NCI-H1930 (cell line): ENCODE measurements around the gene C2CD2.

ENCODE experiments used
- DNase-seq, 2 experiments: peaks; one replicate each; lab custom pipeline; 2025; lab: John Stamatoyannopoulos, UW

C2CD2 gene

GRCh38 chr21:41932576-41933312 is 21.1 kb downstream of the C2CD2 start:
- no peak for DNase-seq

DNA sequence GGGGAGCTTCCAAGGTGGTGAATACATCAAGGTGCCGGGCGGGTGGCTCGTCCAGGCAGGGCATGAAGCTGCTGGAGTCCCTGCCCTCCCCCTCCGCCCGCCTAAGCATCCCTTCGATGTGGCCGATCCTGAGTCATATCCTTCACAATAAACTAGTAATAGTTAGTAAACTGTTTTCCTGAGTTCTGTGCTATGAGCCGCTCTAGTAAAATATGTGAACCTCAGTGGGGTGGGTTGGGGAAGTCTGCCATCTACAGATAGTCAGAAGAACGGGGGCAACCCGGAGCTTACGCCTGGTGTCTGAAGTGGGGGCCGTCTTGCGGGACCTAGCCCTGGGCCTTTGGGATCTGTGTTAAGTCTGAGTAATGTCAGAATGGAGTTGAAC is 21.6 kb downstream of the C2CD2 start:
- DNase-seq = no peak

GRCh38 chr21:41931041-41931451 is 22.8 kb downstream of the C2CD2 start:
- DNase-seq = no peak

- no peak for DNase-seq
Measured at GRCh38 chr21:41929248-41929647, 24.6 kb downstream of the C2CD2 start.

DNA sequence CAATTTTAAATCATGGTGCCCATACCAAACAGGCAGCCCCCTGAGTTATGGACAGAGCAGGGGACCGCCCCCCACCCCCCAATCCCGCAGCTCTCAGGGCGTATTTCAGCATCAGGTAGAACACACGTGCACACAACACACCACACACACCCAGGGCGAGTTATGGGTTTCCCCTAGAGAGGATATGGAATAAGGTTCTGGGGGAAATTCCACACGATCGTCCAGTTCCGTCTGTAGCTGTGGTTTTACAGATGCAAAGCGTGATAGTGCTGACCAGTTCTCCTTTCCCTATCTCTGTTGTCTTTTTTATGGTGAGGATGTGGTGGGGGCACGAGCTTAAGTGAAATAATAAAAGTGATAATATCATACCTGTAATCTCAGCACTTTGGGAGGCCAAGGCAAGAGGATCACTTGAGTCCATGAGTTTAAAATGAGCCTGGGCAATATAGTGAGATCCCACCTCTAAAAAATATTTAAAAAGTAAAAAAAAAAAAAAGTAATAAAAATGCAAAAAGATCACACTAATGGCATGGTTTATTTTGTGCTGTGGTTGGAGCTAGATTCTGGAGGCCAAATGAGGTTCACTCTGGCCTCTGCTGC is 25.1 kb downstream of the C2CD2 start:
- no peak for DNase-seq

DNA sequence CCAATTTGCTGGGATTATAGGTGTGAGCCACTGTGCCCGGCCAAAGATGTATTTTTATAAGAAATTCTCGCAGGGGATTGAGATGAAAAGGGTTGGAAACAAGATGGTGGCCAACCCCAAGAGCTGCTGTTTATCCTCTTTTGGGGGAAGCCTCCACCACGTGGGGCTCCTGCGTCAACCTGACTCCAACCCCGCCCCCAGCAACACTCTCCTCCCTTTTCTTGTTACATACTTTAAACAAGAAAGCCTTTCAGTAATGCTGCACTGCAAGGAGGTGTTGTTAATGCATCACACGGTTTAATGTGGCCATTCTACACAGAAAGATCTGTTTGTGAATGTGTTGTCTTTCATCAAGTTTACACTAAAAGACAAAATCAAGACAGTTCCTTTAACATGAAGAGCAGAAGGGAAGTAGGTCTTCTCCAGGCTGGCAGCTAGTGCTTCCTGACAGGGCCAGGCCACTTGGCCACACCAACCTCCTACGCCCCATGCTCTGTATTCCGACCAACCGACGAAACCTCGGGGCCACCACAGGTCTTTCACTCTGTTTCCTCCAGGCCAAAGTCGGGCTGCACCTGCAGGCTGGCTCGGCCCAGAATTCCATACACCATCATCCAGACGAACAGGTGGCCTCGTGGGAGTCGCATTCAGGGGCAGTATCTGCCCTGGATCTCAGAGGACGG is 25.9 kb downstream of the C2CD2 start:
- DNase-seq = no peak

- no peak for DNase-seq
Measured at GRCh38 chr21:41926807-41927171, 27.0 kb downstream of the C2CD2 start.

- DNase-seq = no peak
Measured at GRCh38 chr21:41926117-41926806, 27.6 kb downstream of the C2CD2 start.

GRCh38 chr21:41925767-41926116 is 28.1 kb downstream of the C2CD2 start:
- no peak for DNase-seq

GRCh38 chr21:41924368-41924754 is 29.5 kb downstream of the C2CD2 start:
- no peak for DNase-seq

- DNase-seq = no peak
Measured at GRCh38 chr21:41923631-41924367, 30.0 kb downstream of the C2CD2 start.

GRCh38 chr21:41923186-41923585 is 30.6 kb downstream of the C2CD2 start:
- no peak for DNase-seq

GRCh38 chr21:41921021-41921420 is 32.8 kb downstream of the C2CD2 start:
- no peak for DNase-seq

DNA sequence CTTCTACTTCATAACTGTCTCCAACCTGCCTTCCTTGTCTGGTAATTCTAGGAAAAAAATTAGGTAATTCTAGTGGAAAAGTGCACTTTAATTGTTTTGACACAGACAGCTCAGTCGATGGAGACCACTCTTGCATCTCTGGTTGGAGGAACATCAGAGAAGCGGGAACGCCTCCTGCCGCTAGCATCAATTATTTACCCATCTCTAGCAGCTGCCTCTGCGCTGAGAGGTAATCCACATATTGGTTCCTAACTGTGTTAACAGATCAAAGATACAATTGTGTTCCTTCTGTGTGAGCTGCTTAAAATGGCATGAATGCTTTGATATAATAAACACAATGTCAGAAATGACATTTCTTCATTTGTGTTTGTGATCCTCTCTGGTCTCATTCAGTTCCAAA is 33.3 kb downstream of the C2CD2 start:
- DNase-seq = no peak

DNA sequence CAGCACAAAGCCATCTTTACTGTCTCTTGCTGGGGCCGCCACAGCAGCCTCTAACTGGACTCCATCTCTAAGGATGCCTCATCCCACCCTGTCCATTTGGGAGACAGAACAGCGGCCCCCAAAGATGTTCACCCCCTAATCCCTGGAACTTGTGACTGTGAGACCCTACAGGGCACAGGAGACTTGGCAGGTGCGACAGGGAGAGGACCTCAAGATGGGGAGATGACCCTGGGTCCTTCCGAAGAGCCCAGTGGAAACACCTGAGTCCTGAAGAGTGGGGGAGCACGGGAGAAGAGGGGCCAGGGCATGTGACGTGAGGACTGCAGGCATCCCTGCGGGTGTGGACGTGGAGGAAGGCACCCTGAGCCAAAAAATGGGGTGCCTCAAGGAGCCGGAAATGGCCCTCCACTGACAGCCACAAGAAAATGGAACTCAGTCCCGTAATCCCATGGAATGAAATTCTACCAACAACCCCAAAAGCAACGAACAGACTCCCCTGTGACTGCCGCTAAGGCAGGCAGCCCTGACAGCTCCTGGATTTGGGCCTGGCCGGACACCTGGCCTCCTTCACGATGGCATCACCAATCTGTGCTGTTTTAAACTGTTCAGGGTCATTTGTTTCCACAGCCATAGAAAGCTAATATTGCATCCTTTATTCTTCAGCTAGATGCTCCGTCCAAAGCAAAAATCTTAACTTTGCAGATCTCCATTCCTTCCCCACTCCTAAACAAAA is 34.0 kb downstream of the C2CD2 start:
- DNase-seq = no peak

GRCh38 chr21:41918561-41919358 is 35.1 kb downstream of the C2CD2 start:
- no peak for DNase-seq

- DNase-seq = no peak
Measured at GRCh38 chr21:41917531-41917930, 36.3 kb downstream of the C2CD2 start.

DNA sequence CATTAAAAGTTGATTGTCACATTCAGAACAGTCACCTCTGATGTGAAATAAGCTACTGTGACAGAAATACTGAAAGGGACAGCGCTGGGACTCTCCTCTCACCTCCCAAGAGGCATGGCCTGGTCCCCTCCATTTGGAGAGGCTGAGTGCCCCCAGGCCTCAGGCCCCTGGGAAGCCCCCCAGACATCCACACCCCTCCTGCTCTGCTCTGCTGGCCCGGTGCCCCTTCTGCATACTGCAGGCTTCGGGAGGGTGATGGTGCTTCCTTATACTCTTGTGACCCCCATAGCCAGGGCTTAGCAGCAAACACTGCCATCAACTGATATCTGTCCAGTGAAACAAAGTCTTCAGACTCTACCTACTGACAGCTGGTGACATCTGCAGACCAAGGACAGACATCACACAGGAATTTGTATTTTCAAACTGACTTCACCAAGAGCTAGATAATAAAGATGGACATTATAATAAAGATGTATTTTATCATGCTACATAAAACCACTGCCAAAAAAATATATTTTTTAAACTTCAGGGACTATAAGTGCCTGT is 36.9 kb downstream of the C2CD2 start:
- no peak for DNase-seq

- DNase-seq = no peak
Measured at GRCh38 chr21:41914965-41915364, 38.9 kb downstream of the C2CD2 start.

GRCh38 chr21:41914358-41914757 is 39.5 kb downstream of the C2CD2 start:
- DNase-seq = no peak
